CD4-positive, alpha-beta T cell treated with Interleukin-21 for 1 hour (primary cell): ENCODE results near the gene PNPLA7.
A peak's percentile ranks its signal among the peaks of the same experiment; 100 is the strongest.

Experiments used
- DNase-seq: peaks from one replicate; pipeline ENCODE4 v3.0.0-alpha.2; 2020

PNPLA7 gene

DNA sequence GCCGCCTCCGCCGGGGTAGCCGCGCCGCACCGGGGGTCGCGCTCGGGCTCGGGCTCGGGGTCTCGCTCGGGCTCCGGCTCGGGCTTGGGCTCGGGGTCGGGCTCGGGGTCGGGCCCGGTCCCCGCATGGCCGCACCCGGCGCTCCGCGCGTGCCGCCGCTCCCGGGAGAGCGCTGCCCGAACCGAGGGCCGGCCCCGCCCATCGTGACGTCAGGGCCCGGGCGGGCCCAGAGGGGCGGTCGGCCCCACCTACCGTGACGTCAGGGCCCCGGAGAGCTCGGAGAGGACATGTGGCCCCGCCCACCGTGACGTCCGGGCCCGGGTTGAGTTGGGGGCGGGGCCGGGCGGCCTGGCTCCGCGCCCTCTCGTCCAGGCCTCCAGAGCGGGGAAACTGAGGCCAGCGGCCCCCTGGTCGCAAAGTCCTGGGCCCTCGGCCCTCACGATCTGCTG, 91.0 kb downstream of the PNPLA7 start, which contains the start of gene NSMF:
Gene NSMF (minus strand): TSS at position 183 of the 449 bp plus-strand sequence. CDS start 232 bp downstream, outside the sequence.
- DNase-seq: peak; percentile 94

- no peak for DNase-seq
These were observed 91.7 kb downstream of the PNPLA7 start for GRCh38 chr9:137458194-137459151.

GRCh38 chr9:137457406-137458193, 92.6 kb downstream of the PNPLA7 start:
- DNase-seq: no peak

DNA sequence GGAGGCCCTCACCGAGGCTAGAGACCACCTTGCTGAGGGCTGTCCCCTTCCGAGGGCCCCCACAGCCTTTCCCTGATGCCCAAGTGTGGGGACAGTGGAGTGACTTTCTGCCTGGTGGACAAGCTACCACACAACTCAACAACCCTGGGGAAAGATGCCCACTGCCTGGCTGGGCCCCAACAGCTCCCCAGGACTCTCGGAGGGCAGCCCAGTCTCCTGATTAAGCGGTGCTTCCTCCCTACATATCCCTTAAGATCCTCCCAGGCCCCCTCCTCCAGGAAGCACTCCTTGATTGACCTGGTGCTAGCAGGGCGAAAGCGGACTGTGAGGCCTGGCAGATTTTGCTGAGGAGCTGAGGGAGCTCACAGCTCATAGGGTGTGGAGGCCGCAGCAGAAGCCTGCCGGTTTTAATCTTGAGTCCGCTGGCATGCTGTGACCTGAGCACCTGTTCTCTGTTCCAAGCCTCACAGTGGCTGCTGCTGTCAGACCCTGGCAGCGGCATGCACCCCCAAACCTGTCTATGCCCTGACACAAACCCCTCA, 93.3 kb downstream of the PNPLA7 start:
- no peak for DNase-seq

- DNase-seq: no peak
These were observed 93.9 kb downstream of the PNPLA7 start for GRCh38 chr9:137456061-137456863.

DNA sequence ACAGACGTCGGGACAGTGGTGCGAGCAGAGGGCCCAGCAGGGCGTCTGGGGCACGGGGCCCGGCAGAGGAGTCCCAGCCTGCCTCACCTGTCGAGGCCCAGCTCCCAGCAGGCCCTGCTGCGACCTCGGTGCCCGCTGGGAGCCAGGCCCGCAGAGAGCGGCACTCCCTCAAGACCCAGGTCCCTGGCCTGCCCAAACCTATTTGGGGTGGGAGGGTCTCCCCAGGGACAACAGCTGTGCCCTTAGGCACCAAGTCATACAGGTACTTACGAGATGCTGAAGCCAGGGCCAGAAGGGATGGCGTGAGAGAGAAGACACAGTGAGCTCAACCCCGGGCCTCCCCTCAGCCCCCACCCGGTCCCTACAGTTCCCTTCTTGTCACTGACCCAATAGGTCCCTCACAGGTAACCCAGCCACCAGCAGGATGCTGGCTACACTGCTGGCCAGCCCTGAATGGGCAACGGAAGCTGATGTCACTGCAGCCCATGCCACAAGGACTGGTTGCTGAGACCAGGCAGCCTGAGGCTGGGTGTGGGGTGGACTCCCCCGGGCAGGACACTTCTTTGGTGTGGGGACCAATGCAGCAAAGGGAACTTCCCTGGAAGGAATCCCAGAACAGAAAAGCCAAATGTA, 94.7 kb downstream of the PNPLA7 start:
- DNase-seq: no peak

GRCh38 chr9:137454597-137455358, 95.4 kb downstream of the PNPLA7 start:
- no peak for DNase-seq

GRCh38 chr9:137454145-137454596, 96.0 kb downstream of the PNPLA7 start:
- DNase-seq: peak; percentile 39

- peak; percentile 63 for DNase-seq
These were observed 96.5 kb downstream of the PNPLA7 start for GRCh38 chr9:137453643-137454081.

- no peak for DNase-seq
These were observed 97.2 kb downstream of the PNPLA7 start for GRCh38 chr9:137452761-137453642.

DNA sequence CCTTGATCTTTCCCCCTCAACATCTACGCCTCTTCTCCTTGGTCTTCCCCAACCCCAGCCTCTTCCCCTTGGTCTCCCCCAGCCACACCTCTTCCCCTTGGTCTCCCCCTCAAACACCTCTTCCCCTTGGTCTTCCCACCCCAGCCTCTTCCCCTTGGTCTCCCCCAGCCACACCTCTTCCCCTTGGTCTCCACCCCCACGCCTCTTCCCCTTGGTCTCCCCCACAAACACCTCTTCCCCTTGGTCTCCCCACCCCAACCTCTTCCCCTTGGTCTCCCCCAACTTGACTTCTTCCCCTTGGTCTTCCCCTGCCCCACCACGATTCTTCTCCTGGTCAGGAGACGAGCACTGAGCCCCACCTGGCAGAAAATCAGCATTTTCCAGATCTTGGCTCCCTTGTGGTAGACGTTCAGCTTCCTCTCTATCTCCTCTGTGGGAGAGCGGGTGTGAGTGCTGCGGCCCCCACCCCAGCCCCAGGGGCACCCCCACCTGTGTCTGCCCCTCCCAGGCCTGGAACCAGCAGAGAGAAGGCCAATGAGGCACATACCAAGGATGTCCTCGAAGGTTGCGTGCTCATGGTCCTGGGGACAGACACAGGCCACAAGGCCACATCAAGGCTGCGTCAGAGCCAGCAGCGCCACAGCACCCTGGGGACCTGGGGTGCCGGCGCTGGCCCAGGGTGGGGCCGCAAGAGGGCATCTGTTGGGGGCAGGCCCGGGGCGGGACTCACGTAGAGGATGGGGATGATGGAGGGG, 98.0 kb downstream of the PNPLA7 start:
- DNase-seq: peak; percentile 26

GRCh38 chr9:137451264-137452005, 98.8 kb downstream of the PNPLA7 start:
- DNase-seq: peak; percentile 42

DNA sequence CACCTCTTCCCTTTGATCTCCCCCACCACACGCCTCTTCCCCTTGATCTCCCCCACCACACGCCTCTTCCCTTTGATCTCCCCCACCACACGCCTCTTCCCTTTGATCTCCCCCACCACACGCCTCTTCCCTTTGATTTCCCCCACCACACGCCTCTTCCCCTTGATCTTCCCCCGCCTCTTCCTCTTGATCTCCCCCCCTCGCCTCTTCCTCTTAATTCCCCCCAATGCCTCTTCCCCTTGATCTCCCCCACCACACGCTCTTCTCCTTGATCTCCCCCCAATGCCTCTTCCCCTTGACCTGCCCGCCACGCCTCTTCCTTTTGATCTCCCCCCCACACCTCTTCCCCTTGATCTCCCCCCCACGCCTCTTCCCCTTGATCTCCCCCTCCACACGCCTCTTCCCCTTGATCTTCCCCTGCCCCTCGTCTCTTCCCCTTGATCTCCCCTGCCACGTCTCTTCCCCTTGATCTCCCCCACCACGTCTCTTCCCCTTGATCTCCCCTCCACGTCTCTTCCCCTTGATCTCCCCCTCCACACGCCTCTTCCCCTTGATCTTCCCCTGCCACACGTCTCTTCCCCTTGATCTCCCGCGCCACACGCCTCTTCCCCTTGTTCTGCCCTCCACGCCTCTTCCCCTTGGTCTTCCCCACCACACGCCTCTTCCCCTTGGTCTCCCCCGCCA, 99.5 kb downstream of the PNPLA7 start:
- DNase-seq: peak; percentile 80

GRCh38 chr9:137449931-137450538, 100.2 kb downstream of the PNPLA7 start:
- peak; percentile 24 for DNase-seq

DNA sequence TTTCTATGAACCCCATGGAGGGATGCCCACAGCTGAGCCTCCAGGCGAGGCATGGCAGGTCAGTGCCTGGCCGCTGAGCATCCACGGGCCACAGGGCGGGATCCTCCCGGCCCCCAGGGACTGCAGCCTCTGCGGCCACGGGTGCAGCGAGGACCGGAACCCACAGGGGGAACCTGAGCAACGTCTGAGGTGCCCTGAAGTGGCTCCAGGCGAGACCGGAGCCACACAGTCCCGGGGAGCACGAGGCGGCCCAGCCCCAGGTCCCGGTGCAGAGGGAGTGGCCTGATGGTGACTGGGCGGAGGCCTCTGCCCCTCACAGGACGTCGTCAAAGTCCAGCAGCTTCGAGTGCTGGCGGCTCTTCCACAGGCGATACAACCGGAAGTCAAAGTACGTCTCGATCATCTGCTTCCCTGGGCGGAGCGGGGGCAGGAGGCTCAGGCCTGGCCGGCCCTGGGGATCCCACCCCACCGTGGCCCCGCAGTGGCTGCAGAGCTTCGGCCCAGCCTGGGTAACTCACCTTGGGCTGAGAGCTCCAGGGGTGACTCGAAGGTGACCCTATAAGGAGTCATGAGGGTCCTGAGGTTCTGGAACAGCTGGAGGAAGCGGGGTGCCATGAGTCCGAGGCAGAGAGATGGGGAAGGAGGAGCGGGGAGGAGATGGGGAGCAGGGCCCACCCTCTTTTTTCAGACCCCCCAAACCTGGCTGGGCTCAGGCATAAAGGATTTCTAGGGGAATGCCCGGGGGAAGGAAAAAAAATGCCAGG, 100.9 kb downstream of the PNPLA7 start:
- no peak for DNase-seq

GRCh38 chr9:137448602-137448962, 101.6 kb downstream of the PNPLA7 start:
- DNase-seq: no peak
